ENCODE measurements around the gene AKR1C8. TPM values are rescaled to one million over a fixed set of nuclear protein-coding genes. Genes with fewer than 3 reads are reported as not detected.
"Not testable (repeated sequence)": the region's sequence is repeated elsewhere in the genome, so short reads cannot be mapped to it uniquely, and the experiment has no call there.

The AKR1C8 gene
- total RNA-seq, 1 donor from 2014 or later: 0.83 TPM

GRCh38 chr10:5216801-5217200 is 31.9 kb upstream of the AKR1C8 start:
- H3K27me3 ChIP-seq (ENCODE audit: low read depth): no peaks in the 10 kb centered on the region
- ATAC-seq: no peak
- H3K9me3 ChIP-seq: no peaks in the 10 kb centered on the region
- DNase-seq: no peak
- no peak overlapping the region for H3K4me3 ChIP-seq
- intact Hi-C loops (cut with DNase I): no loop called here
- H3K27ac ChIP-seq: no peak overlapping the region
- no peaks in the 10 kb centered on the region for H3K4me1 ChIP-seq
- TF ChIP-seq CTCF (IDR thresholded peaks at IDR 0.05): no peak
- no peaks in the 10 kb centered on the region for H3K36me3 ChIP-seq

- Histone ChIP-seq H3K27ac (no peak overlapping the region), H3K27me3 (ENCODE audit: low read depth) (no peaks in the 10 kb centered on the region), H3K4me1 (no peaks in the 10 kb centered on the region), H3K9me3 (no peaks in the 10 kb centered on the region), H3K4me3 (no peak overlapping the region), H3K36me3 (no peaks in the 10 kb centered on the region)
- no peak for TF ChIP-seq CTCF (IDR thresholded peaks at IDR 0.05)
- no peak for ATAC-seq
- DNase-seq: no peak
- intact Hi-C loops (cut with DNase I): no loop called here
Measured at GRCh38 chr10:5211696-5212536, 27.0 kb upstream of the AKR1C8 start.

- H3K36me3 ChIP-seq; ATAC-seq; intact Hi-C loops (cut with DNase I): not testable (repeated sequence)
Measured at GRCh38 chr10:5210261-5210660, 25.3 kb upstream of the AKR1C8 start.

GRCh38 chr10:5209776-5210175 is 24.8 kb upstream of the AKR1C8 start:
- ATAC-seq; H3K4me1 ChIP-seq; intact Hi-C loops (cut with DNase I); H3K9me3 ChIP-seq; H3K36me3 ChIP-seq; H3K4me3 ChIP-seq; DNase-seq; H3K27ac ChIP-seq; H3K27me3 ChIP-seq (ENCODE audit: low read depth): not testable (repeated sequence)

More at GRCh38 chr10:5210261-5210660, 25.3 kb upstream of the AKR1C8 start:
- H3K4me3 ChIP-seq; H3K27ac ChIP-seq; H3K4me1 ChIP-seq; H3K9me3 ChIP-seq; DNase-seq; H3K27me3 ChIP-seq (ENCODE audit: low read depth): not testable (repeated sequence)

- TF ChIP-seq CTCF (IDR thresholded peaks at IDR 0.05): no peak
- ATAC-seq (no peak), DNase-seq (no peak)
- Histone ChIP-seq H3K4me1 (no peaks in the 10 kb centered on the region), H3K27ac (no peak overlapping the region), H3K4me3 (no peak overlapping the region), H3K36me3 (no peaks in the 10 kb centered on the region), H3K9me3 (peaks cover 5% of the 10 kb centered on the region), H3K27me3 (ENCODE audit: low read depth) (no peaks in the 10 kb centered on the region)
- intact Hi-C loops (cut with DNase I): no loop called here
Measured at GRCh38 chr10:5206799-5207198, 21.8 kb upstream of the AKR1C8 start.

- intact Hi-C loops (cut with DNase I): no loop called here
- H3K4me1 ChIP-seq: no peaks in the 10 kb centered on the region
- no peaks in the 10 kb centered on the region for H3K27me3 ChIP-seq (ENCODE audit: low read depth)
- H3K27ac ChIP-seq: no peak overlapping the region
- TF ChIP-seq CTCF (IDR thresholded peaks at IDR 0.05): no peak
- peaks cover 9% of the 10 kb centered on the region for H3K9me3 ChIP-seq
- DNase-seq (no peak), ATAC-seq (no peak)
- no peaks in the 10 kb centered on the region for H3K36me3 ChIP-seq
- no peak overlapping the region for H3K4me3 ChIP-seq
Measured at GRCh38 chr10:5199398-5199797, 14.4 kb upstream of the AKR1C8 start.
